NCI-H460 (cell line): ENCODE data around the gene AMMECR1. TPM values are rescaled to one million over a fixed set of nuclear protein-coding genes. Genes with fewer than 3 reads are reported as not detected.
A peak's percentile ranks its signal among the peaks of the same experiment; 100 is the strongest.
"Not testable (repeated sequence)": the region's sequence is repeated elsewhere in the genome, so short reads cannot be mapped to it uniquely, and the experiment has no call there.

ENCODE experiments used
- DNase-seq: peaks from one replicate; pipeline ENCODE4 v3.0.0-alpha.2; 2016; ENCODE audit warnings: low read depth; ENCODE audit errors: extremely low read depth
- polyA plus RNA-seq: library from polyadenylated mRNA; depleted of rRNA; stranded (reverse); fragments of >200 nt; gene quantifications from 2 replicates; pipeline ENCODE4 v1.2.3, GENCODE V29; 2014; cell fraction: nucleus; rRNA removed
- total RNA-seq: library from RNA; depleted of rRNA; stranded (reverse); fragments of >200 nt; shearing (Covaris generic); gene quantifications from 2 replicates; pipeline ENCODE4 v1.2.3, GENCODE V29; 2014; rRNA removed

The AMMECR1 gene
- 26.5 and 30.0 TPM in 2 replicates for total RNA-seq
- 8.5 and 10.0 TPM in 2 replicates for polyA plus RNA-seq

GRCh38 chrX:110317820-110318663 lies at the start of gene AMMECR1:
TSS of gene AMMECR1 (minus strand) at chrX:110318085. CDS start at chrX:110318071, 14 bp downstream.
- DNase-seq, result peak; percentile 78

- no peak for DNase-seq
Observed at GRCh38 chrX:110363244-110363643, 45.4 kb upstream of the AMMECR1 start.

GRCh38 chrX:110359273-110359672 lies 41.4 kb upstream of the AMMECR1 start:
- no peak for DNase-seq

GRCh38 chrX:110358548-110358947 lies 40.7 kb upstream of the AMMECR1 start, which contains the start of gene RTL9:
TSS of gene RTL9 (plus strand) at chrX:110358848. CDS start at chrX:110450618, 91,770 bp downstream.
- no peak for DNase-seq

GRCh38 chrX:110346681-110347080 lies 28.8 kb upstream of the AMMECR1 start:
- DNase-seq, result no peak

- peak; percentile 72 for DNase-seq
Observed at GRCh38 chrX:110341189-110342035, 23.5 kb upstream of the AMMECR1 start.

GRCh38 chrX:110338935-110339334 lies 21.1 kb upstream of the AMMECR1 start:
- DNase-seq, result no peak

- DNase-seq, result not testable (repeated sequence)
Observed at GRCh38 chrX:110333458-110333857, 15.6 kb upstream of the AMMECR1 start.

GRCh38 chrX:110331444-110332030 lies 13.7 kb upstream of the AMMECR1 start:
- no peak for DNase-seq

- not testable (repeated sequence) for DNase-seq
Observed at GRCh38 chrX:110328613-110329012, 10.7 kb upstream of the AMMECR1 start.

- no peak for DNase-seq
Observed at GRCh38 chrX:110327336-110327735, 9.5 kb upstream of the AMMECR1 start.

- no peak for DNase-seq
Observed at GRCh38 chrX:110326712-110327111, 8.8 kb upstream of the AMMECR1 start.

GRCh38 chrX:110322603-110323002 lies 4.7 kb upstream of the AMMECR1 start:
- DNase-seq, result no peak

GRCh38 chrX:110321670-110322069 lies 3.8 kb upstream of the AMMECR1 start:
- DNase-seq, result no peak

GRCh38 chrX:110321081-110321480 lies 3.2 kb upstream of the AMMECR1 start:
- DNase-seq, result no peak

GRCh38 chrX:110320381-110320987 lies 2.6 kb upstream of the AMMECR1 start:
- no peak for DNase-seq

GRCh38 chrX:110318664-110318968 lies 731 bp upstream of the AMMECR1 start:
- DNase-seq, result no peak

- DNase-seq, result no peak
Observed at GRCh38 chrX:110317061-110317819, 645 bp downstream of the AMMECR1 start.

- no peak for DNase-seq
Observed at GRCh38 chrX:110316351-110317060, 1.4 kb downstream of the AMMECR1 start.
